Ramos (cell line): ENCODE measurements around the gene LRIG3.
"Not testable (repeated sequence)": the region's sequence is repeated elsewhere in the genome, so short reads cannot be mapped to it uniquely, and the experiment has no call there.

Experiments used
- in situ Hi-C: fragments of 300-500 bp; cut with MboI; formaldehyde crosslinking; loops from one replicate; pipeline ENCODE4 v1.14.3; 2022; ENCODE audit warnings: low sequenced_read_pairs; ENCODE audit not compliant: unreplicated experiment

Gene LRIG3

DNA sequence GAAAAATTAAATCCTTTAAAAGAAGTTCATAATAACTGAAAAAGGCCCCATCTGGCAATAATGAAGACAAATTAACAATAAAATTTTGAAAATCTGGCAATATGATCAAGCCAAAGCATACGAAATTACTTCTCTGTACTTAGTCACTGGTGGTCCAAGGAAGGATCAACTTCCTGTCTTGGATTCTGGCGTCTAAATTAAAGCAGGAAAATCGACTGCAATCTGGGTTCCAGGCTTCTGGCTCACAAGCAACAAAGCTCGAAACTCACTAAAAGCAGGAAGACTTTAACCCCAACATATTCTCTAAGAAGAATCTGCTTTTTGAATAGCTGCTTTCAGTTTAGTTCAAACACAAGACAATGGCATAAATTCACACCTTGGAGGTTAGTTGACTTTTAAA is 49.7 kb downstream of the LRIG3 start:
- in situ Hi-C loops, result no loop called here

DNA sequence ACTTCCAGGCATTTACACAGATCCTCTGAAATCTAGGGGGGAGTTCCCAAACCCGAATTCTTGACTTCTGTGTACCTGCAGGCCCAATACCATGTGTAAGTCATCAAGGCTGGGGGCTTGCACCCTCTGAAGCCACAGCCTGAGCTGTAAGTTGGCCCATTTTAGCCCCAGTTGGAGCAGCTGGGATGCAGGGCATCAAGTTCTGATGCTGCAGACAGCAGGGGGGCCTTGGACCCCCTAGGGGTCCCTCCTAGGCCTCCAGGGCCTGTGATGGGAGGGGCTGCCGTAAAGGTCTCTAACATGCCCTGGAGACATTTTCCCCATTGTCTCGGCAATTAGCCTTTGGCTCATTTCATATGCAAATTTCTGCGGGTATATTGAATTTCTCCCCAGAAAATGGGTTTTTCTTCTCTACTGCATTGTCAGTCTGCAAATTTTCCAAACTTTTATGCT is 59.5 kb downstream of the LRIG3 start:
- in situ Hi-C loops, result no loop called here

DNA sequence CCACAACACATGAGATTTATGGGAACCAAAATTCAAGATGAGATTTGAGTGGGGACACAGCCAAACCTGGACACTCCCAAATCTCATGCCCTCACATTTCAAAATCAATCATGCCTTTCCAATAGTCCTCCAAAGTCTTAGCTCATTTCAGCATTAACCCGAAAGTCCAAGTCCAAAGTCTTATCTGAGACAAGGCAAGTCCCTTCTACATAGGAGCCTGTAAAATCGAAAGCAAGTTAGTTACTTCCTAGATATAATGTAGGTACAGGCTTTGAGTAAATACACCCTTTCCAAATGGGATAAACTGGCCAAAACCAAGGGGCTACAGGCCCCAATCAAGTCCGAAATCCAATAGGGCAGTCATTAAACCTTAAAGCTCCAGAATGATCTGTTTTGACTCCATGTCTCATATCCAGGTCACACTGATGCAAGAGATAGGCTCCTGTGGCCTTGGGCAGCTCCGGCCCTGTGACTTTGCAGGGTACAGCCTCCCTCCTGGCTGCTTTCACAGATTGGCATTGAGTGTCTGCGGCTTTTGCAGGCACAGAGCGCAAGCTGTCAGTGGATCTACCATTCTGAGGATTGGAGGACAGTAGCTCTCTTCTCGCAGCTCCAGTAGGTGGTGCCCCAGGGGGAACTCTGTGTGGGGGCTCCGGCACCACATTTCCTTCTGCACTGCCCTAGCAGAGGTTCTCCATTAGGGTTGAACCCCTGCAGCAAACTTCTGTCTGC is 60.1 kb downstream of the LRIG3 start:
- in situ Hi-C loops, result no loop called here

DNA sequence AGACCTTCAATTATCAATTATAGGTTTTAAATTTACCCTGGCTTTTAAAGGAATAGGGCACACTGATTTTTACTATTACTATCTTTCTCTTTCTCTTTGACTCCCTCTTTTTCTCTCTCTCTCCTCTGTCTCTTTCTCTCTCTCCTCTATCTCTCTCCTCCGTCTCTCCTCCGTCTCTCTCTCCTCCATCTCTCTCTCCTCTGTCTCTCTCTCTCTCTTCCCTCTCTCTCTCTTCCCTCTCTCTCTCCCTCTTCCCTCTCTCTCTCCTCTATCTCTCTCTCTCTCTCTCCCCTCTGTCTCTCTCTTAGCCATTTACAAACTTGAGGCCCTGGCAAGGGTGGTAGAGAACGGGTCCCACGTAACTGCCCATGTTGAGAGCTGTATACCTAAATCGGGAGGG is 62.3 kb downstream of the LRIG3 start:
- in situ Hi-C loops, result no loop called here

DNA sequence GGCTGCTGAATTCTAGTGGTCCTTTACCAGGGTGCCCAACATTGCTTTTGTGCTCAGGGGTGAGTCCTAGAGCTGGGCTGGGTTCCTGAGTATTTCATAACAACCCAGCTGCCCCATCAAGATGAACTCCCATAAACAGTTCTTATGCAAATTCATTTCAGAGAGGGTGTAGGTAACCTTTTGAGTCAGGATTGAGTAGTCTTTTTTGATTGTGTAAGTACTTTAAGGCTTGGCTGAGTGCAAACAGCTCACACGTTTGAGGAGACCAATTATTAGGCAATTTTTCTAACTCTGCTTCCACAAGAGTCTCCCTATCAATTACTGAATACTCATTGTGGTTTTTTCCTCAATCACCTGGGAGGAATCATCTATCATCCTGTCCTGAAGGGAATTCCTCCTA is 63.1 kb downstream of the LRIG3 start:
- in situ Hi-C loops, result not testable (repeated sequence)

DNA sequence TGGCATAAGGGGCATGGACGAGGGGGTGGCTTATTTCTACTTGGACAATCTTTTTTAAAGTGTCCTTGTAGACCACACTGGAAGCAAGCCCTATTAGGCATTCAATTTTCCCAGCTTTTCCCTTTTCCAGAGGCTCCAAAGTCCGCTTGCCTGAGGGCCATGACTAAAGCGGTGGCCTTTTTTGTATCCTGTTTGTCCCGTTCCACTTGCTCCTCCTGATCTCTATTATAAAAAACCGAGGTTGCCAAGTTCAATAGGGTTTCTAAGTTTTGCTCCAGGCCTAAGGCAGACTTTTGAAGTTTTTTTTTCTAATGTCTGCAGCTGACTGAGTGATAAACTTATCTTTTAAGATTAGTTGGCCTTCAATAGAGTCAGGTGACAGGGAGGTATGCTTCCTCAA is 64.7 kb downstream of the LRIG3 start:
- in situ Hi-C loops, result not testable (repeated sequence)

DNA sequence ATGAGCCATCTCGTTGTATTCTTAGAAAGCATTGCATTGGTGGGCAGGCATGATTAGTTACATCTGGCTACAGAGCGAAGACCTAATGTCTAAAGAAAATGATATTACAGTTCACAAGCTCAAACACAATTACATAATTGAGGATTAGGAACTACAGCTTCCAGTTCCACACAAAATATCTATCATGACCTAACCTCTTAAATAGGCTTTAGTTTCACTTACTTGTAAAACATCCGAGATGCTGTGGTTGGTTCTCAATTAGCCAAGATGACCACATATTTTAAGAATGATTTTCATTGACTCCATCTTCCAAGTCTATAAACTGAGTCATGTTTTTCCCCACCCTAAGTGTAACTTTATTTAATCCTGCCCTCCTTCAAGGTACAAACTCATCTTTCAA is 69.5 kb downstream of the LRIG3 start:
- in situ Hi-C loops, result no loop called here

DNA sequence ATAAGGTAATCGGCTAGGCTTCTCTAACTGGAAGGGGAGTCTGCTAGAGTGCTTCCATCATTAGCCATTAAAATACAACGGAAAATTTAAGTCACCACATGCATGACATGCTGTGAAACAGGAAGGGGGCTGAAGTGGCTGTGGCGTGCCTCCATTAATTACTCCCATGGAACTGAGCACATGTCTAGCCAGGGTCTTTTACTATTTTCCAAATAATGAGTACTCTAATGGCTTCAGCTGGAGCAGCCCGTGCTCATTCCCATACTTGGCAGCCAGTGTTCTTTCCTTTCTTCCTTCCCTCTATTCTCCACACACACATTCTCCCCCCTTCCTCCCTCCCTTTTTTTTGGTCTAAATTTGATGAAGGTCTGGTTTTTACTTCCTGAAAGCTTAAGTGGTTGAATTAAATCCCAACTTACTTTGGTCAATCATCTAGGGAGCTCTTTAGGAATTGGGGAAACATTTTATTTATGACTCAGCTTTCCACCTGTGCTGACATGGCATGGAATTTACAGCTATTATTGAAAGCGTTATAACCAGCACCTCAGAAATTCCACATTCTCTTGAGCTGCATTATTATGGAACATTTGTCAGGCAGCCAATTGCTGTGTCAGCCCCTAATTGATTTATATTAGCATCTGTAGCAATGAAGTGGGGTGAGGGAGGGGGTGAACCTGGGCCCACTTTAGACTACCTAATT is 72.3 kb downstream of the LRIG3 start:
- in situ Hi-C loops, result no loop called here

DNA sequence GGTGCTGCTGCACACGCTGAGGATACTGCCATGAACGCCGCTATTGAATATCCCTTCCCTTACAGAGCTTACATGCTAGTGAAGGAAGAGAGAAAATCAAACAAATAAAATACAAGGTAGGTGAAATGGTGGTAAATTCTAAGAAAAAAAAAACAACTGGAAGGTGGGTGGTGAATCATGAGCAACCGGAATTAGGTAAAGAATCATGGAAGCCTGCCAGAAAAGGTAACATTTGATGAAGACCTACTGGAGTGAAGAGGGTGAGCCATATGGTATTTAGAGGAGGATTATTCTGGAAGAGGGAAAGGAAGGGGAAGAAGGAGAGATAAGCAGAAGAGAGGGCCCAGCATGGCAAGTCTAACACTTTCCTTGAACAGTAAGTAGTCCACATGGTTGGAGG is 76.1 kb downstream of the LRIG3 start:
- in situ Hi-C loops, result no loop called here

DNA sequence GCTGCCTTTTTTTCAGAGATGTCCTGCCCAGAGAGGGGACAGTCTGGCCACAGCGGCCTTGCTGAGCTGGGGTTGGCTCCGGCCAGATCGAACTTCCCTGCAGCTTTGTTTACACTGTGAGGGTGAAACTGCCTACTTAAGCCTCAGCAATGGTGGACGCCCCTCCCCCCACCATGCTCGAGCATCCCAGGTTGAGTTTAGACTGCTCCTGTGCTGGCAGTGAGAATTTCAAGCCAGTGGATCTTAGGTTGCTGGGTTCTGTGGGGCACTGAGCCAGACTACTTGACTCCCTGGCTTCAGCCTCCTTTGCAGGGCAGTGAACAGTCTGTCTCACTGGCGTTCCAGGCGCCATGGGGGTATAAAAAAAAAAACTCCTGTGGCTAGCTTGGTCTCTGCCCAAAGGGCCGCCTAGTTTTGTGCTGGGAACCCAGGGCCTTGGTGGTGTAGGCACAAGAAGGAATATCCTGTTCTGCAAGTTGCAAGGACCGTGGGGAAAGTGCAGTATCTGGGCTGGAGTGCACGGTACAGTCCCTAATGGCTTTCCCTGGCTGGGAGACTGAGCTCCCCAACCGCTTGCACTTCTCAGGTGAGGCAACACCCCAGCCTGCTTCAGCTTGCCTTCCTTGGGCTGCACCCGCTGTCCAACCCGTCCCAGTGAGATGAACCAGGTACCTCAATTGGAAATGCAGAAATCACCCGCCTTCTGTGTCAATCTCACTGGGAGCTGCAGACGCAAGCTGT is 79.1 kb downstream of the LRIG3 start:
- in situ Hi-C loops, result no loop called here

DNA sequence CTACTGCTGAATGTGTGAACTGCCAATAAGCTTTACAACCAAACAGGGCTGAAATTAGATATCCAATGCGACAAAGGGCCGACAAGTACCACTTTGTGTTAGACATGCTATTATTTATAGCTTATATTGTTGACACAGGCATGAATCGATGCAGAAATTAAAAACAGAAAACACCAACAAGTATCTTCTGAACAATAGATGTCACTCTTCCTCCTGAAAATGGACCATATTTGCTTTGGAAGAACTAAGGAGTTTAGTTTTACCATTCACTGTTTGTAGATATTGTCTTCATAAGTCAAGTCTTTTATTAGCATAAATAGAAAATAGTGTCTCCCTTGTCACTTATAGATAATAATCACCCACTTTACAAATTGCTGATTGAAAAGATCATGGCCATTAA is 86.5 kb downstream of the LRIG3 start:
- in situ Hi-C loops, result no loop called here

DNA sequence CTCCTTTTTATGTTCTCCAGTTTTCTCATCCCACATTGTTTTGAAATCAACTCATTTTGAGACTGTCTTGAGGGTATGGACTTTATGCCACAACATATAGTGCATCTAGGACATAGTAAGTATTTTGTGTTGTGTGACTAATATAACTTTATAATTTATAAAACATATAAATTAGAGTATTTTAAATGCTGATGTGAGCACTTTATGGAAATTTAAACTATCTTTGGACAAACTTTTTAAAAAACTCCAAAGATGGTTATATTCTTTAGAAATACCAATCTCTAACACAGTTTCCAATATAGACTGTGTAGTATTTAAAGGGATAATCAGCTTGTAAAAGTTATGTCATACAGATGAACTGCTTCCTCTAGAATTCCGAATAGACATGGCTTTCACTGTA is 87.4 kb downstream of the LRIG3 start:
- in situ Hi-C loops, result no loop called here
